22Rv1 (cell line): ENCODE measurements around the gene DBNL.

ENCODE experiments used
- H3K27ac ChIP-seq: fragments of 450-650 bp; 2 replicates; pipeline ENCODE4 v1.5.1; 2017
- ZFX ChIP-seq: fragments of 450-650 bp; IDR thresholded peaks from 2 replicates; pipeline ENCODE4 v1.6.1; 2017; ENCODE audit warnings: antibody characterized with exemption, borderline replicate concordance
- TF ChIP-seq, protein P1 (sequence below): fragments of 450-650 bp; IDR thresholded peaks from 2 replicates; pipeline ENCODE4 v1.5.1; 2017; ENCODE audit warnings: mild to moderate bottlenecking

DBNL gene

DNA sequence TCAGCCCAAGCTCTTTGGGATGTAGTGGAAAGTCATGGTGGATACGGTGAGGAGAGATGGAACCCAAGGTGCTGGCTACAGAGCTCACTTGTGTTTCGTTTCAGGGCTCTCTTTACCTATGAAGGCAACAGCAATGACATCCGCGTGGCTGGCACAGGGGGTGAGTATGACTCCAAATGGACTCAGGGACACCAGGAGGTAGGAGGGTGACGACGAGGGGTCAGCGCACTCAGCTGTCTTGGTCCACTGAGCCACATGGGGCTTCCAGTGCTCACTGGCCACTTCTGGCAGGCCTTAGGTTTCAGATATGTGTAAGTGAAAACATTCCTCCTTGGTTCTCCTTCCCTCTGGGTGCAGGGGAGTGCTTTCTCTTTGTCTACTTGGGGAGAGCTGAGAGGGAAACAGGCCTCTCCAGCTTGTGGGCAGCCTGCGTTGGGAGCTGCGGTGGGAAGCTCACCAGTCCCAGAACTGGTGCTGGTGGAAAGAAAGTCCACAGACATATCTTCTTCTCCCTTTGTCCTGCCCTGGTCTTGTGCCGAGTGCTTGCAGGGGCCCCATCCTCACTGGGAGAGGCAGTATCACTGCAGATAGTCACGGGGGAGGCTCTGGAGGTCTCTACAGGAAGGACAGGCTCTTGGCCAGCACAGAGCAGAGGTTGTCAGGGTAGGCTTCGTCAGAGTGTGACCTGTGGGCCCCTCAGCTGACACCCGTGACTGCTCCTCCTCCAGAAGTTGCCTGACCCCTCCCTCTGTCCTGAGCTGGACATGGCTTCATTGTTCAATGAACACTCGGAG, 5.8 kb downstream of the DBNL start:
- no peak for TF ChIP-seq ZFX
- TF ChIP-seq, protein P1, sequence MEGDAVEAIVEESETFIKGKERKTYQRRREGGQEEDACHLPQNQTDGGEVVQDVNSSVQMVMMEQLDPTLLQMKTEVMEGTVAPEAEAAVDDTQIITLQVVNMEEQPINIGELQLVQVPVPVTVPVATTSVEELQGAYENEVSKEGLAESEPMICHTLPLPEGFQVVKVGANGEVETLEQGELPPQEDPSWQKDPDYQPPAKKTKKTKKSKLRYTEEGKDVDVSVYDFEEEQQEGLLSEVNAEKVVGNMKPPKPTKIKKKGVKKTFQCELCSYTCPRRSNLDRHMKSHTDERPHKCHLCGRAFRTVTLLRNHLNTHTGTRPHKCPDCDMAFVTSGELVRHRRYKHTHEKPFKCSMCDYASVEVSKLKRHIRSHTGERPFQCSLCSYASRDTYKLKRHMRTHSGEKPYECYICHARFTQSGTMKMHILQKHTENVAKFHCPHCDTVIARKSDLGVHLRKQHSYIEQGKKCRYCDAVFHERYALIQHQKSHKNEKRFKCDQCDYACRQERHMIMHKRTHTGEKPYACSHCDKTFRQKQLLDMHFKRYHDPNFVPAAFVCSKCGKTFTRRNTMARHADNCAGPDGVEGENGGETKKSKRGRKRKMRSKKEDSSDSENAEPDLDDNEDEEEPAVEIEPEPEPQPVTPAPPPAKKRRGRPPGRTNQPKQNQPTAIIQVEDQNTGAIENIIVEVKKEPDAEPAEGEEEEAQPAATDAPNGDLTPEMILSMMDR: no peak
- H3K27ac ChIP-seq: no peak overlapping the region

DNA sequence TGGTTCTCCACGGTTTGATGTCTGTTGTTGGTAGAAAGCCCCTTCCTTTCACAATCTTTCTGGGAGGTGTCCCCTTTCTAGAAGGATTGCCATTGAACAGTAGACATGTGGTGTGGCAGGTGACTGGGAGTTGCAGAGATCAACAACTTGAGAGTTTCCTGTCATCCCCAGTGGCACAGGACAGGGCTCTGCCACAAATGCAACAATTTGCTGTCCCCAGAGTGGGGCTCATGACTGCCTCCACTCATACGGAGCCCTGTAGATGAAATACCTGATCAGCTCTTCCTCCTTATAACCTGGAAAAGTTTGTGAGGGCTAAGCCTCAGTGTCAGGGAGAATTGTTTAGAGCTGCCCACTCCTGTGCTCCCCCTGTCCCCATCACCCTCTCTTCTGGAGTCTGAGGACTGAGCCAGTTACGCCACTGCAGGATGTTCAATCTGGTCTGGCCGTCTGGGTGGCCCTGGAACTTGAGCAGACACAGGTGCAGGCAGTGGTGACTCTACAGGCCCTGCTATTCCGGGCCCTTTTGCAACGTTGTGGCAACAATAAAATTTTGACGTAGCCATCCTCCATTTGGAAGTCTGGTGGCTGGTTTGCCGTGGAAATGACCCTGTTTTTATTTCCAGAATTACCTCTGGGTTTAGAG, 6.5 kb downstream of the DBNL start:
- H3K27ac ChIP-seq: no peak overlapping the region
- TF ChIP-seq, protein P1: no peak
- TF ChIP-seq ZFX: no peak

DNA sequence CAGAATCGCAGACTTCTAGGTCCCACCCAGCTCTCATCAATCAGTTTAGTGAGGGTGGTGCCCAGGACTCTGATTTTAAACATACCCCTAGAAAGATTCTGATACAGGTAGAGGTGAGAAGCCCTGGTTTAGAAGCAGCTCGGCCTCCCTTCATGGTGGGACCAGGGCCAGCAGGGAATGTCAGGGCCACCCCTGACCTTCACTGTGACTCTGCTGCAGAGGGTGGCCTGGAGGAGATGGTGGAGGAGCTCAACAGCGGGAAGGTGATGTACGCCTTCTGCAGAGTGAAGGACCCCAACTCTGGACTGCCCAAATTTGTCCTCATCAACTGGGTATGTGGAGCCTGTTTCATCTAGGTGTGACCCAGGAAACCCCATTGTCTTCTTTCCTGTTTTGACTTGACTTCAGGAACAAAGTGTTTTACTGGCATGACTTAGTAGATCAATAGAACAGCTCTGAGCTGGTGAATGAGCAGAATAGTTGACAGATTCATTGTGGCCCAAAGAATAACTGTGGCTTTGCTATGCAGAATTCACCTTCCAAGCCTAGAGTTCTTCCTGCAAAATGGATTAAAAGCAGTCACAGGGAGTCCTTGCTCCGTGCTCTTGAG, 7.2 kb downstream of the DBNL start:
- H3K27ac ChIP-seq: no peak overlapping the region
- no peak for TF ChIP-seq ZFX
- TF ChIP-seq, protein P1: no peak

DNA sequence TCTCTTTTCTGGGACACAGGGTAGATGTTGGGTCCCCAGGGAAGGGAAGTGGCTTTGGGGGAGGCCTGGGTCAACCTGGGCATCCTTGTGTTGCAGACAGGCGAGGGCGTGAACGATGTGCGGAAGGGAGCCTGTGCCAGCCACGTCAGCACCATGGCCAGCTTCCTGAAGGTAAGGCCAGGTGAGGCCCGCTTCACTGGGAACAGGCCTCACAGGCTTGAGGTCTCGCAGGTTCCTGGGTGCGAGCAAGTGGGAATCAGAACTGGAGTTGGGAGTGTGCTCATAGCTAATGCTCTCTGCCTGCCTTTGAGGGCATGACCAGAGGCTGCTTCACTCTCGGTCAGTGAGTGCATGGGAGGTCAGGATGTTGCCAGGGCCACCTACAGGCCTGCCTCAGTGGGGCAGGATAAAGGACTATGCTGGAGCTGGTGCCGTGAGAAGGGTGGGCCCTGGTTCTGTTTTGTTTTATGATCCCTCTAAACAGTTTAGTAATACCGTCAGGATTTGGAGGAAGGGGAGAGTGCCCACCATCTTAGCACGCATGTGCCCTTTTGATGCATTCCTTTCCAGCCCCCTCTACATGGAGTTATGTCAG, 8.4 kb downstream of the DBNL start:
- no peak overlapping the region for H3K27ac ChIP-seq
- TF ChIP-seq, protein P1: peak; percentile 14; the same call in 1 of the 2 replicates
- no peak for TF ChIP-seq ZFX

DNA sequence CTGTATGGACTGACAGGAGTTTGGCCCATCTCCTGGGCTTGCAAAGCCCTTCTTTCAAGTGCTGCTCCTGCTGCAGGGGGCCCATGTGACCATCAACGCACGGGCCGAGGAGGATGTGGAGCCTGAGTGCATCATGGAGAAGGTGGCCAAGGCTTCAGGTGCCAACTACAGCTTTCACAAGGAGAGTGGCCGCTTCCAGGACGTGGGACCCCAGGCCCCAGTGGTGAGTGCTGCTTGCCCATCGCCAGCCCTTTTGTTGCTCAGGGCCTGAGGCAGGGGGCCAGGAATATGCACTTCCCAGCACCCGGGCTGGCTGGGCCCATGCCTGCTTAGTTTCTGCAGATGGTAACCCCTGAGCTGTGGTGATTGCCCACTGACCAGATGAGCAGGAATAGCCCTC, 12.2 kb downstream of the DBNL start:
- TF ChIP-seq, protein P1: no peak
- TF ChIP-seq ZFX: no peak
- H3K27ac ChIP-seq: no peak overlapping the region

DNA sequence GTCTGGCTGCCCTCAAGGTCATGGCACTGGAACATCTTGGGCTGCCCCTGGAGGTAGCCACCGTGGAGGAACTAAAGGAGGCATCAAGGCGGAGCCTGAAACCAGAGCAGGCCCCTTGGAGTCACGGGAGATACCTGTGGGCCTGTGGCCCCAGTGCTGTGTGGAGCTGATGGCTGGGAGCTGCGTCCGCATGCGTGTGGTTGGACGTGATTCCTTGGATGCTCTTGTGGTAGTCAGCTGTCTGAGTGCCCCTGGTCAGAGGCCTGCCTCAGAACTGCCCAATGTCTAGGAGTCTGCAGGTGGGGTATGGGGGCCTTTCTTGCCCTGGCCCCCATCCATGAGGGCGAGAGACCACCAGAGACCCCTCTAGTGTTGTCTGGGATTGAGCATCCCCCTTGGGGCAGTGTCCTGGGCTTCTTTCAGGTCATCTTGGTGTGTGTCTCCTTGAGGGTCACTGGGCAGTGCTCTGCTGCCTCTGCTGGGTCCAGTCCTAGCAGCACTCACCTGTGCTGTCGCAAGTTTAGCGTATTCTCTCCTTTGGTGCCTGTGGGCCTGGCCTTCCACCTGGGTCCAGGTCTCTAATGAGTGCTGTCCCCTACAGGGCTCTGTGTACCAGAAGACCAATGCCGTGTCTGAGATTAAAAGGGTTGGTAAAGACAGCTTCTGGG, 12.8 kb downstream of the DBNL start:
- no peak for TF ChIP-seq ZFX
- H3K27ac ChIP-seq: no peak overlapping the region
